ENCODE results near the gene TRIM39. TPM values are rescaled to one million over a fixed set of nuclear protein-coding genes. Genes with fewer than 3 reads are reported as not detected.
"Not testable (repeated sequence)": the region's sequence is repeated elsewhere in the genome, so short reads cannot be mapped to it uniquely, and the experiment has no call there.

TRIM39 gene
- polyA plus RNA-seq (ENCODE audit: insufficient read length in 10 of 10): 1 to 10 TPM; 5.9 to 8.9 (median 7.0) TPM
- long read RNA-seq, donor 1, partial matches to known transcripts: 0 of 2 reads
- long read RNA-seq, donor 1, other reads (novel, unspliced or antisense): 0 of 2 reads
- long read RNA-seq, donor 2: 0 reads
- long read RNA-seq, donor 3: 0 reads
- long read RNA-seq, donor 4: 0 reads
- long read RNA-seq, donor 5, partial matches to known transcripts: 0 of 1 reads
- long read RNA-seq, donor 5, other reads (novel, unspliced or antisense): 0 of 1 reads
- long read RNA-seq, donor 6: 0 reads
- long read RNA-seq, donor 7: 0 reads
- long read RNA-seq, donor 8: 0 reads
- long read RNA-seq, donor 9: 0 reads

- peak; percentile 78 to 96 (median 91) for DNase-seq
These were observed at the start of gene TRIM39 for GRCh38 chr6:30326526-30327231. Gene TRIM39 (plus strand): TSS chr6:30326927. CDS start chr6:30329318, 2,391 bp downstream.

GRCh38 chr6:30280988-30281387 lies 45.7 kb upstream of the TRIM39 start:
- DNase-seq: not testable (repeated sequence)

- no peak for DNase-seq
These were observed 44.2 kb upstream of the TRIM39 start for GRCh38 chr6:30282522-30282921.

GRCh38 chr6:30283761-30284160 lies 43.0 kb upstream of the TRIM39 start:
- DNase-seq: no peak

GRCh38 chr6:30287139-30287538 lies 39.6 kb upstream of the TRIM39 start:
- no peak for DNase-seq

- no peak for DNase-seq
These were observed 30.9 kb upstream of the TRIM39 start for GRCh38 chr6:30295837-30296236.

- no peak for DNase-seq
These were observed 22.7 kb upstream of the TRIM39 start for GRCh38 chr6:30304002-30304401.

GRCh38 chr6:30311101-30311500 lies 15.6 kb upstream of the TRIM39 start:
- DNase-seq: no peak

- DNase-seq: no peak
These were observed 15.1 kb upstream of the TRIM39 start for GRCh38 chr6:30311671-30312070.

GRCh38 chr6:30312266-30312665 lies 14.5 kb upstream of the TRIM39 start:
- no peak for DNase-seq

GRCh38 chr6:30312676-30313321 lies 13.9 kb upstream of the TRIM39 start:
- DNase-seq: no peak

GRCh38 chr6:30315156-30315555 lies 11.6 kb upstream of the TRIM39 start:
- DNase-seq: no peak

GRCh38 chr6:30317913-30318589 lies 8.7 kb upstream of the TRIM39 start:
- DNase-seq: no peak

- no peak for DNase-seq
These were observed 7.4 kb upstream of the TRIM39 start for GRCh38 chr6:30319146-30319835.

- no peak for DNase-seq
These were observed 4.9 kb upstream of the TRIM39 start for GRCh38 chr6:30321692-30322388.

GRCh38 chr6:30322527-30323501 lies 3.9 kb upstream of the TRIM39 start:
- peak in 1 of 3 donors; percentile 14 for DNase-seq

- DNase-seq: no peak
These were observed 2.9 kb upstream of the TRIM39 start for GRCh38 chr6:30323806-30324205.

- peak in 1 of 3 donors; percentile 26 for DNase-seq
These were observed 1.4 kb upstream of the TRIM39 start for GRCh38 chr6:30325150-30325872.
